HG03097 (cell line): ENCODE measurements around the gene KCNQ1.

ENCODE experiments used
- ATAC-seq: cut with Tn5 transposase; IDR thresholded peaks from one replicate; pipeline ENCODE4 v1.9.1; 2021; ENCODE audit not compliant: unreplicated experiment, low FRiP score

KCNQ1 gene

GRCh38 chr11:2532704-2533586, 88.1 kb downstream of the KCNQ1 start:
- ATAC-seq, result peak; percentile 70

- ATAC-seq, result no peak
Measured at GRCh38 chr11:2533587-2534133, 88.9 kb downstream of the KCNQ1 start.

GRCh38 chr11:2534134-2534956, 89.5 kb downstream of the KCNQ1 start:
- no peak for ATAC-seq

- no peak for ATAC-seq
Measured at GRCh38 chr11:2534957-2535672, 90.3 kb downstream of the KCNQ1 start.

- ATAC-seq, result no peak
Measured at GRCh38 chr11:2535673-2536439, 91.0 kb downstream of the KCNQ1 start.

GRCh38 chr11:2536440-2536989, 91.7 kb downstream of the KCNQ1 start:
- ATAC-seq, result no peak

- no peak for ATAC-seq
Measured at GRCh38 chr11:2537010-2537705, 92.3 kb downstream of the KCNQ1 start.

- no peak for ATAC-seq
Measured at GRCh38 chr11:2537896-2538724, 93.3 kb downstream of the KCNQ1 start.

GRCh38 chr11:2538951-2539350, 94.1 kb downstream of the KCNQ1 start:
- ATAC-seq, result no peak

- no peak for ATAC-seq
Measured at GRCh38 chr11:2539371-2540222, 94.8 kb downstream of the KCNQ1 start.

- no peak for ATAC-seq
Measured at GRCh38 chr11:2540223-2540991, 95.6 kb downstream of the KCNQ1 start.

GRCh38 chr11:2540992-2541680, 96.3 kb downstream of the KCNQ1 start:
- no peak for ATAC-seq

- ATAC-seq, result no peak
Measured at GRCh38 chr11:2541881-2542361, 97.1 kb downstream of the KCNQ1 start.

- no peak for ATAC-seq
Measured at GRCh38 chr11:2542406-2542805, 97.6 kb downstream of the KCNQ1 start.

- no peak for ATAC-seq
Measured at GRCh38 chr11:2547806-2548205, 103.0 kb downstream of the KCNQ1 start.

- no peak for ATAC-seq
Measured at GRCh38 chr11:2548596-2548995, 103.8 kb downstream of the KCNQ1 start.
